GM12892 (cell line): ENCODE results near the gene PCED1B.

ENCODE experiments used
- POLR2A ChIP-seq: IDR thresholded peaks from 2 replicates; pipeline ENCODE4 v1.6.1; 2011; ENCODE audit warnings: low read depth, low read length, control low read depth
- POLR2AphosphoS5 ChIP-seq: IDR thresholded peaks from 2 replicates; pipeline ENCODE4 v1.6.1; 2011; ENCODE audit warnings: low read depth, low read length, control low read depth

DNA sequence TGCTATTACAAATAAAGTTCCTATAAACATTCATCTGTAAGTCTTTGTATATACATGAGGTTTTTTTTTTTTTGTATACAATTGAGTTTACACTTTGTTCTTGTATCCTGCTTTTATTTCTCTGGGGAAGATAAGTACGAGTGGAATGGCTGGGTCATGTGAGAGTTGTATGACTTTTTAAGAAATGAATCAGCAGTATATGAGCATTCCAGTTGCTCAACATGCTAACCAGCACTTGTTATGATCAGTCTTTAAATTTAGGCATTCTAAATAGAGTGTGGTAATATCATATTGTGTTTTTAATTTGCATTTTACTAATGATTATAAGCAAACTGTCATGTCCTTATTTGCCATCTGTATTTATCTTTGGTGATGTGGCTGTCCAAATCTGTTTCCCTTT, 45.0 kb downstream of the PCED1B start:
- TF ChIP-seq POLR2AphosphoS5 (no peak), POLR2A (no peak)
